ENCODE measurements around the gene BRIX1.

Gene BRIX1

DNA sequence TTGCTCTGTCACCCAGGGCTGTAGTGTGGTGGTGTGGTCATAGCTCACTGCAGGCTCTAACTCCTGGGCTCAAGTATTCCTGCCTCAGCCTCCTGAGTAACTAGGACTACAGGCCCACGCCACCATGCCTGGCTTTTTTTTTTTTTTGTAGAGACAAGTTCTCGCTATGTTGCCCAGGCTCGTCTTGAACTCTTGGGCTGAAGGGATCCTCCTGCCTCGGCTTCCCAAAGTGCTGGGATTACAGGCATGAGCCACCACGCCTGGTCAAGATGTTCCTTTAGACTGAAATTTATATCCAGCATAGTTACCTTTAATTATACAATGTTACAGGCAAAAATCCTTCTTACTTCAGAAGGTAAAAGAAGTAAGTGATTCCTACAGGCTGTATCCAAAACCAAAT is 12.3 kb downstream of the BRIX1 start:
- TF ChIP-seq GATA3 (IDR thresholded peaks at IDR 0.05; ENCODE audit: low read depth, low read length) (no peak), GATA2 (IDR thresholded peaks at IDR 0.05; ENCODE audit: low read depth, low read length) (no peak)

DNA sequence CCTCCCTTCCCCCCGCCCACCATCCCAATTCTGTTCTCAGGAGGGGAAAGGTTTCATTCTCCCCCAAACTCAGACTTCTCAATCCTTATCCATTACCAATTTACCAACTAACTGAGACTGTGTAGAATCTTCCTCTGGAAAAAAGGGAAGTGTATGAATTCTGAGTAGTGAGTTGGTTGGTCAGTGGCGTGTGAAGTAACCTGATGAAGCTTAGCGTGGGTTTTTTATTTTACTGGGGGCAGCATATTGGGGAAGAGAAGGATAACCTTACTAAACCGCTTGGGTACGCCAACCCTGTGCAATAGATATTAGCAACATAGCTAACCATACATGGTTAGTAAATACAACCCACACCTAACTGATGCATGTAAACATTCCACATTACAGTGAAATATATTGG is 12.8 kb downstream of the BRIX1 start:
- no peak for TF ChIP-seq GATA2 (IDR thresholded peaks at IDR 0.05; ENCODE audit: low read depth, low read length)
- no peak for TF ChIP-seq GATA3 (IDR thresholded peaks at IDR 0.05; ENCODE audit: low read depth, low read length)

DNA sequence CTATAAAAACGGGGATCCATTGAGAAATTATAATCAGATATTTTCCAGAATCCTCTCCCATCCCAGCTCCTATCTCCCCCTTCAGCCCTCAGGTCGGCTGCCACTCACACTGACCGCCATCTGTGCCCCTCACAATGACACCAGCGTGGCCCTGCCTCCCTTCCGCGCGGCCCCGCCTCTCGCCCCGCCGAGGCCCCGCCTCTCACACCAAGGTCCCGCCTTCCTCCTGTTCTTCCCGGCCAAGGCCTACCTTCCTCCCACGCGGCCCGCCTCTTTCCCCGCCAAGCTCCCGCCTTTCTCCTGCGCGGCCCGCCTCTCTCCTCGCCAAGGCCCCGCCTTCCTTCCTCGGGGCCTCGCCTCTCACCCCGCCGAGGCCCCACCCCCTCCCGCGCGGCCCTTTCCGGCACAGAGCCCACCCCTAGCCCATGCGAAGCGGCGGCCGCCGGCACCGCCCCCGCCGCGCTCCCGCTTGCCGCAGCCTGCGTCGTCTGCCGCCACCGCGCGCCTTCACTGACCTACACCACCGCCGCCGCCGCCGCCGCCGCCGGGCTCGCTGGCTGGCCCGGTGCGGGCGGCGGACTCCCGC is 13.7 kb downstream of the BRIX1 start, which contains the start of gene DNAJC21:
Gene DNAJC21, plus strand, starts transcription at position 426 of the 586 bp plus-strand sequence. CDS start 261 bp downstream, outside the sequence.
- TF ChIP-seq GATA3 (IDR thresholded peaks at IDR 0.05; ENCODE audit: low read depth, low read length): no peak
- TF ChIP-seq GATA2 (IDR thresholded peaks at IDR 0.05; ENCODE audit: low read depth, low read length): no peak

DNA sequence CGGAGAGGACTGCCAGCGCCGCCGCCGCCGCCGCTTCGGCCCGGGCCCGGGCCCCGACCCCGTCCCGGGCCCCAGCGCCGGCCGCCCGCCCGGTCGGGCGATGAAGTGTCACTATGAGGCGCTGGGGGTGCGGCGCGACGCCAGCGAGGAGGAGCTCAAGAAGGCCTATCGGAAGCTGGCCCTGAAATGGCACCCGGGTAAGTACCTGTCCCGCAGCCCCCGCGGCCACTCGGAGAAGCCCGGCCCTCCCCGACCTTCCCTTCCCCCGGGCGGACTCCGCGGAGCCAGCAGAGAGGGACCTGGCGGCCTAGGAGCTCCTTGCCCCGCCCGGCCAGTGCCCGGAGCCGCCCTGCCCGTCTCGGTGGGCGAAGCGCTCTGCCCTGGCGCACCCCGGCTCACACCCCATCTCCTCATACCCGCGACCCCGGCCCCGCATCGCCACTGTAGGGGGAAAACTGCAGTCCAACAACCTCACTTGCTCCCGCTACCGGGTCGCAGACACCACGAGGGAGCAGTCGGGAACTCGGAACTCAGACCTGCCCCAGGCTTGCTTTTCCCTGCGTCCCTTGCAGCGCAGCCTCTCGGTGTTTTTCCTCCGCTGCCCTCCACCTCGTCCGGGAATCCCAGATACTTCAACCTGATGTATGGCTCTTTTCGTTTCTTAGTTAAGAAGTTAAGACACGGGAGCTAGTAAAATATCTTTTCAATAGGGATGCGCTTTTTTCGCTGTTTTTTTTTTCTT is 14.4 kb downstream of the BRIX1 start:
- TF ChIP-seq GATA2 (IDR thresholded peaks at IDR 0.05; ENCODE audit: low read depth, low read length) (no peak), GATA3 (IDR thresholded peaks at IDR 0.05; ENCODE audit: low read depth, low read length) (no peak)

DNA sequence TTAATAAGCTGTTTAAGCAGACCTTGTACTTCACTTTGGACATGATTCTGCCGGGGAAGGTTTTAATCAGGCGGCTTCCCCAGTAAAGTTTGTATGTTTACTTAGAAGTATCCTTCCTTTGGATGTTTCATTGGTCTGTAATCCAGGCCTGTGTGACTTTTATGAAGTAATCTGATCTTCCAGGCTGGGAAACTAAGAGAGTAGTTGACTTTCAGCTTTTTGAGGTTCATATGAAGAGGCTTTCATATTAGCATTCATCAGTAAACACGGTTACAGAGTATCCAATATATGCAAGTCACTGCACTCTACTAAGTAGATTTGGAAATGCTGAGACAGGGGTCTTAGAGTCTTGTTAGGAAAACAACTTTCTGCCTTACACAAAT is 14.9 kb downstream of the BRIX1 start:
- TF ChIP-seq GATA3 (IDR thresholded peaks at IDR 0.05; ENCODE audit: low read depth, low read length): no peak
- TF ChIP-seq GATA2 (IDR thresholded peaks at IDR 0.05; ENCODE audit: low read depth, low read length): no peak

DNA sequence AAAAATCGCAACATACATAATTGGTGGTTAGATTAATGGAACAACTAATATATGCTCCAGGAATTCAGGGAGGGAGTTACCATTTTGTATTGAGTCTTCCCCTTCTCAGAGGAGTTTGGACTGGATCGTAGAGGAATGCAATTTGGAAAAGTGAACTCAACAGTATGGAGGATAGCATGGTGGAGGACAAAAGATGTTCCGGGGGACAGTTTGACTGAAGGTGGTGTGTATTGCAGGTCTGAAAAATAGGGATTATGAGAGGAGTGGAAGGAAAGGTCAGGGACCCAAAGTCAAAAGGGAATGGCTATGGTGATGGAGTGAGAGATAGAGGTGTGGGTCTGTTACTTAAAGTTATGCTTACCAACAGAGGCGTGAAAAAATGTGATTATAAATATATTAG is 15.4 kb downstream of the BRIX1 start:
- no peak for TF ChIP-seq GATA2 (IDR thresholded peaks at IDR 0.05; ENCODE audit: low read depth, low read length)
- no peak for TF ChIP-seq GATA3 (IDR thresholded peaks at IDR 0.05; ENCODE audit: low read depth, low read length)

DNA sequence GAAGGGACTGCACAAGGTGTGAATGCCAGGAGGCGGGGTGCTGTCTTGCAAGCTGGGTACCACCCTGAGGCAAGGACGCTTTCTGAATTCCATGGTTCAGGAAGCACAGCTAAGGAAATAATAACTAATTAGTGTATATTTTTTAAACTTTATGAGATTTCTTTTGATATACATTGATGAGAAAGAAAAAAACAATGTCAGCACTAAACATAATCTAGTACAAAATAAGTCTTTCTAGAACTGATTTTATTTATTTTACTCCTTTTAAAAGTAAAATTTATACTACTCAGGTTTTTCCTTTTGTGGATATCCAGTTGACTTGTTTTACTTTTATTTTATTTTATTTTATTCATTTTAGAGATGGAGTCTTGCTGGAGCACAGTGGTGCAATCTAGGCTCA is 17.4 kb downstream of the BRIX1 start:
- no peak for TF ChIP-seq GATA2 (IDR thresholded peaks at IDR 0.05; ENCODE audit: low read depth, low read length)

DNA sequence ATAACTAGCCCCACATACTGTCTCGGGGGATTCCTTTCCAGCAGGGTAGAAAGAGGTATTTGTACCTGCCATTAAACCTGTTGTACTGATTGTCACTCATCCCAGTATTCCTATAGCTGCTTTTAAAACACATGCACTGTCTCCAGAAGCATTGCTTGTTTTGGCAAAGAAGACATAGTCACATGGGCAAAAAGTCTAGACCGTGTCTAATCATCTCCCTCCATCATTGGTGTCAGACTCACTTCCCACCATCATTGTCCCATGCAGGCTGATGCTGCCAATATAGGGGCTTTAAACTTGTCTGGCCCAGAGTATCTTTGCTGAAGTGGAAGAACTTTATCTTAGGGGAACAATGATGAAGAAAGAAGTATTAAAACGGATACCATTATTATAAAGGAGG is 26.4 kb downstream of the BRIX1 start:
- no peak for TF ChIP-seq GATA2 (IDR thresholded peaks at IDR 0.05; ENCODE audit: low read depth, low read length)
- TF ChIP-seq GATA3 (IDR thresholded peaks at IDR 0.05; ENCODE audit: low read depth, low read length): no peak

DNA sequence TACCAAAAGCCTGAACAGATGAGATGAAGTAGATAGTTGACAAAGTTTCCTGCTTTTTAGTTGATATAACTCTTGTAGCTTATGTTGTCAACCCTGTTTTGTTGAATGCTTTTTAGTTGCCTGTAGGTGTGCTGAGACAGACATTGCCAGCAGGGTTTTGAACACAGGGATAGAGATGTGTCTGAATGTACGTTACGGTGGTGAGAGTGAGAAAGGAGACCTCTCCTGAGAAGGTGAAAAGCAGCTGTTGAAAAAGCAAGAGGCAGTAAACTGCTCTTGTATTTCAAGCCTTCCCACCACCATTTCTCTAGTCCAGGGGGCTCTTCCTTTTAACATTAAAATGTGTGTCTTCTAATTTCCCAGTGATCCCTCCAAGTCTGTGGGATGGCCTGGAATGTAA is 28.5 kb downstream of the BRIX1 start:
- TF ChIP-seq GATA2 (IDR thresholded peaks at IDR 0.05; ENCODE audit: low read depth, low read length) (no peak), GATA3 (IDR thresholded peaks at IDR 0.05; ENCODE audit: low read depth, low read length) (no peak)

DNA sequence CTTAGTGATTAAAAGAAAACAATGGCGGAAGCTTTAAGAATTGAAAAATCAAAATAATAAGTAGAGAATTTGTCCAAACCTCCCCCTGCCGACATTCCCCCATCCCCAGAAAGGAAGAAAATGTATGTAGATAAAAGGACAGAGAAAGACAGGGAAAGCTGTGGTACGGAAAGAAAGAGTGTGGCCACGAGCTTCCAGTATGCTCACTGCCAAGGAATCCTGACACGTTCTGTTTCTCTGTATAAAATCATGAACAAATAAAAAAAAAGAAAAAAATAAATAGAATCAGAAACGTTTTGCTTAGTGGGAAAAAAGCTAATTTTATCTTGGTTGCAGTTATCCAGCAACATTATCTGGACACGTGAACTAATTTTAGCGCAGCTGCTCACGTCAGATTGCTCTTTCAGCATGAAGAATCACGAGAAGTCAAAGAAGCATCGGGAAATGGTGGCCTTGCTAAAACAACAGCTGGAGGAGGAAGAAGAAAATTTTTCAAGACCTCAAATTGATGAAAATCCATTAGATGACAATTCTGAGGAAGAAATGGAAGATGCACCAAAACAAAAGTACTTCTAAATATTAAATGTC is 29.0 kb downstream of the BRIX1 start:
- TF ChIP-seq GATA3 (IDR thresholded peaks at IDR 0.05; ENCODE audit: low read depth, low read length) (no peak), GATA2 (IDR thresholded peaks at IDR 0.05; ENCODE audit: low read depth, low read length) (no peak)

DNA sequence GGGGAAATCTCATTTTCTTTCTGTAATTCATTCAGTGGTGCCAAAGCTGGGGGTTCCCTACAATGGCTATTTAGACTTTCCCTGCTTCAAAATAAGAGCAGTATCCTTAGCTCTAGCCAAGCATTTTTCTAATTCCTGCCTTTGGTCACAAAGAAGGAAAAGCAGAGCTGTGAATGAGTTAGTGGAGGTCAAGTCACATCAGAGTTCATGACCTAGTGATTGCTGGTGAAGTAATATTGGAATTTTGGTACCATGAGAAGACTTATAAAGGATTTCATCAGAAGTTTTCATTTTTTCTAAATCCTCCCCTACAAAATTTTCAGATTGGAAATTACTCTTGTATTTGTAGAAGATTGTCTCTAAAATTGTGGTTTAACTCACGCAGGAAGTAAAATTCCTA is 41.8 kb downstream of the BRIX1 start:
- no peak for TF ChIP-seq GATA3 (IDR thresholded peaks at IDR 0.05; ENCODE audit: low read depth, low read length)
- TF ChIP-seq GATA2 (IDR thresholded peaks at IDR 0.05; ENCODE audit: low read depth, low read length): no peak

DNA sequence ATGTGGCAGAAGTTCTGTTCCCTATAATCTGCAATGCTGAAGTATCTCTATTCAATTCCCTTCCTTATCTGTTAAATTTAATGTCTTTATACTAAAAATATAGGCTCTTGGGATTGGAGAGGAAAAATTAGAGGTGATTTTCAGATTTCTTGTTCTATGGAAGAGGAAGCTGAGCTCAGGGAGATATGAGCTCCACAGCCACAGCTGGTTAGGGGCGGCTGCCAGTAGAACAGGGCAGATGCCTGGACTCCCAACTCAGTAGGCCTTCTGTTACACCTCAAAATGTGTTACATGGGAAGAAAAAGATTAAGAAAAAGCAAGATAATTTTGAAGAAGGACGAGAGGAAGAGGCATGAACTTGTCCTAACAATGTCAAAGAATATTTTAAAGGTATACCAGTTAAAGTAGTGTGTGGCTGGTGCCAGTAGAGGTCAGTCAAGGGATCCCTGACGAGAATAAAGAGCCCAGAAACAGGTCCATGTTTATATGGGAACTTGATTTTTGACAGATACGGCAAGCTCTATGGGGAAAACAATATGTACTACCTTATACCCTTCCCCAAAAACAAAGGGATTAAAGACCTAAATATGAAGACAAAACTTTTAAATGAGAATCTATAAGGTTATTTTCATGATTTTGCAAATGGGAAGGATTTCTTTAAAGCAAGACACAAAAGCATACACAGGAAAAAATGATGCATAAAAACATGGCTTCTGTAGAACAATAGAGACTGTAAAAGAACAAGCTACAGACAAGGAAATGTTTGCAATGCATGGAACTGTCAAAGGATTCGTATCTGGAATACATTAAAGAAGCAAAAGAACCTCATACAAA is 42.6 kb downstream of the BRIX1 start:
- TF ChIP-seq GATA2 (IDR thresholded peaks at IDR 0.05; ENCODE audit: low read depth, low read length) (no peak), GATA3 (IDR thresholded peaks at IDR 0.05; ENCODE audit: low read depth, low read length) (no peak)

DNA sequence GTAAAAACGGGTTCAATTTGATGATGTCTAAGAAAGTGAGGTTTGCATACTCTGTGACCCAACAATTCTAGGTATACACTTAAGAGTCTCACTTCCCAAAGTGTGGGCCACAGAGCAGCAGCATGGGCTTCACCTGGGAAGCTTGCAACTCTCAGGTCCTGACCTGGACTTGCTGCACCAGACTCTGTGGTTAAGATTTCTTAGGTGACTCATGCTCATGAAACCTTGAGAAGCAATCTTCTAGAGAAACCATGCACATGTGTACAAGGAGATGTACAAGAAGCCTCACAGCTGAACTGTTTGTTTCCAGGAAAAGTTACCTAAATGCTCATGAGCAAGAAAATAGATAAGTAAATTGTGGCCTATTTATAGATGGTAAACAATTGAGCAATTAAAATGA is 43.8 kb downstream of the BRIX1 start:
- TF ChIP-seq GATA3 (IDR thresholded peaks at IDR 0.05; ENCODE audit: low read depth, low read length) (no peak), GATA2 (IDR thresholded peaks at IDR 0.05; ENCODE audit: low read depth, low read length) (no peak)

DNA sequence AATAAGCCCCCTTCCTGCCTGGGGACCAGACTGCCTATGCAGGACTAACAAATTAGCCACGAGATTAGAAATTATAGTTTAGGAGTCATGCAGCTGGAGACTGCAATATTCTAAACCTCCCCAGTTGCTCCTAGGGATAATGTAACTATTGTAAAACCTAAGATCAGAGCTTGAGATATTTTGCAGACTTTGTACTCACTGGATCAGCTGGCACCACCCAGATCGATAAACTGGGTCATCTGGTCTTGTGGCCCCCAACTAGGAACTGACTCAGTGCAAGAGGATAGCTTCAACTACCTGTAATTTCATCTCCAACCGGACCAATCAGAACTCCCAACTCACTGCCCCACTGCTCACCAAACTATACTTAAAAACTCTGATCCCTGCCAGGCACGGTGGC is 52.0 kb downstream of the BRIX1 start:
- no peak for TF ChIP-seq GATA2 (IDR thresholded peaks at IDR 0.05; ENCODE audit: low read depth, low read length)
- TF ChIP-seq GATA3 (IDR thresholded peaks at IDR 0.05; ENCODE audit: low read depth, low read length): no peak
